Left lobe of liver (tissue), 2 donors: ENCODE data around the gene IDS. TPM values are rescaled to one million over a fixed set of nuclear protein-coding genes. Genes with fewer than 3 reads are reported as not detected.
"Not testable (repeated sequence)": the region's sequence is repeated elsewhere in the genome, so short reads cannot be mapped to it uniquely, and the experiment has no call there.

Source experiments
- ATAC-seq: fragments of 200-7000 bp; cut with Tn5 transposase; one replicate; pipeline ENCODE4 v1.9.1; 2020; ENCODE audit warnings: mild to moderate bottlenecking, moderate library complexity
- DNase-seq: peaks from one replicate; pipeline ENCODE4 v3.0.0-alpha.2; 2020; ENCODE audit warnings: low spot score
- total RNA-seq: library from RNA; stranded (reverse); gene quantifications from one replicate; pipeline ENCODE4 v1.2.1, GENCODE V29; 2021
- donor health status: DM: no; HTN: no; CAD: no; lungs with moderate emphysema.
- donor health status: DM: no; HTN: yes; CAD: no.

Gene IDS
- total RNA-seq, 1 donor from 2014 or later = 16.3 TPM

GRCh38 chrX:149504226-149504914 is 736 bp downstream of the IDS start:
- ATAC-seq = no peak
- DNase-seq = no peak

- ATAC-seq, DNase-seq: not testable (repeated sequence)
These were observed 1.7 kb downstream of the IDS start for GRCh38 chrX:149503446-149503845.

- not testable (repeated sequence) for ATAC-seq, DNase-seq
These were observed 2.2 kb downstream of the IDS start for GRCh38 chrX:149502923-149503322.

GRCh38 chrX:149499766-149500165 is 5.3 kb downstream of the IDS start:
- no peak for DNase-seq
- no peak for ATAC-seq

GRCh38 chrX:149498767-149499166 is 6.3 kb downstream of the IDS start:
- DNase-seq = no peak
- no peak for ATAC-seq

GRCh38 chrX:149497626-149498025 is 7.5 kb downstream of the IDS start:
- DNase-seq (no peak), ATAC-seq (no peak)

- DNase-seq = no peak
- peak; percentile 62 for ATAC-seq
These were observed 8.1 kb downstream of the IDS start for GRCh38 chrX:149497054-149497453.

- ATAC-seq = no peak
- DNase-seq = no peak
These were observed 9.5 kb downstream of the IDS start for GRCh38 chrX:149495573-149496071.

GRCh38 chrX:149494844-149495565 is 10.1 kb downstream of the IDS start:
- DNase-seq = no peak
- no peak for ATAC-seq

GRCh38 chrX:149493567-149494562 is 11.2 kb downstream of the IDS start:
- ATAC-seq = peak; percentile 42
- no peak for DNase-seq

GRCh38 chrX:149491812-149492211 is 13.3 kb downstream of the IDS start:
- ATAC-seq = peak; percentile 51
- DNase-seq = peak; percentile 52

- DNase-seq (no peak), ATAC-seq (no peak)
These were observed 15.0 kb downstream of the IDS start for GRCh38 chrX:149490100-149490499.

- not testable (repeated sequence) for DNase-seq, ATAC-seq
These were observed 16.6 kb downstream of the IDS start for GRCh38 chrX:149488411-149489052.

- ATAC-seq, DNase-seq: not testable (repeated sequence)
These were observed 17.1 kb downstream of the IDS start for GRCh38 chrX:149488008-149488407.

GRCh38 chrX:149487292-149487691 is 17.8 kb downstream of the IDS start:
- DNase-seq (no peak), ATAC-seq (peak; percentile 53)

GRCh38 chrX:149476513-149476912 is 28.6 kb downstream of the IDS start:
- DNase-seq (no peak), ATAC-seq (no peak)

- DNase-seq (no peak), ATAC-seq (no peak)
These were observed 31.1 kb downstream of the IDS start for GRCh38 chrX:149473966-149474365.

- no peak for DNase-seq
- no peak for ATAC-seq
These were observed 32.0 kb downstream of the IDS start for GRCh38 chrX:149473092-149473491.

- peak; percentile 70 for DNase-seq
These were observed 32.5 kb downstream of the IDS start for GRCh38 chrX:149472625-149473024.

GRCh38 chrX:149471397-149471796 is 33.7 kb downstream of the IDS start:
- ATAC-seq (no peak), DNase-seq (no peak)

More at GRCh38 chrX:149472625-149473024, 32.5 kb downstream of the IDS start:
- peak; percentile 78 for ATAC-seq
